H9 (cell line): ENCODE results near the gene PRDM1. TPM values are rescaled to one million over a fixed set of nuclear protein-coding genes. Genes with fewer than 3 reads are reported as not detected.

Experiments
- DNase-seq: peaks from one replicate; pipeline ENCODE4 v3.0.0-alpha.2; 2017
- H2AFZ ChIP-seq: one replicate; pipeline ENCODE4 v1.6.1; 2013; ENCODE audit warnings: mild to moderate bottlenecking, low read length, control low read depth, moderate library complexity
- H2AK5ac ChIP-seq: 2 replicates; pipeline ENCODE4 v1.6.1; 2013; ENCODE audit warnings: low read length, control low read depth, mixed read lengths; ENCODE audit not compliant: insufficient read length
- H2BK120ac ChIP-seq: one replicate; pipeline ENCODE4 v1.6.1; 2013; ENCODE audit warnings: low read depth, mild to moderate bottlenecking, low read length, control low read depth, inconsistent platforms; ENCODE audit not compliant: poor library complexity, severe bottlenecking
- H2BK12ac ChIP-seq: 2 replicates; pipeline ENCODE4 v1.6.1; 2013; ENCODE audit warnings: low read length, control low read depth, mixed read lengths, low read depth; ENCODE audit not compliant: insufficient read length
- H2BK15ac ChIP-seq: 2 replicates; pipeline ENCODE4 v1.6.1; 2013; ENCODE audit warnings: low read depth, low read length, control low read depth
- H2BK20ac ChIP-seq: one replicate; pipeline ENCODE4 v1.6.1; 2013; ENCODE audit warnings: low read depth, mild to moderate bottlenecking, low read length, control low read depth, inconsistent platforms; ENCODE audit not compliant: poor library complexity, severe bottlenecking
- H2BK5ac ChIP-seq: 2 replicates; pipeline ENCODE4 v1.6.1; 2013; ENCODE audit warnings: low read length, control low read depth, mixed read lengths; ENCODE audit not compliant: insufficient read length
- H3K14ac ChIP-seq: 2 replicates; pipeline ENCODE4 v1.6.1; 2013; ENCODE audit warnings: low read length, control low read depth; ENCODE audit not compliant: insufficient read depth
- H3K18ac ChIP-seq: 2 replicates; pipeline ENCODE4 v1.6.1; 2013; ENCODE audit warnings: low read depth, mild to moderate bottlenecking, mixed read lengths, low read length, control low read depth; ENCODE audit not compliant: insufficient read length
- H3K23ac ChIP-seq: 2 replicates; pipeline ENCODE4 v1.6.1; 2013; ENCODE audit warnings: low read length, control low read depth, mixed read lengths, low read depth; ENCODE audit not compliant: insufficient read length
- H3K23me2 ChIP-seq: 2 replicates; pipeline ENCODE4 v1.6.1; 2013; ENCODE audit warnings: low read depth, mild to moderate bottlenecking, mixed read lengths, low read length, control low read depth; ENCODE audit not compliant: insufficient read length, poor library complexity, severe bottlenecking
- H3K27ac ChIP-seq: 2 replicates; pipeline ENCODE4 v1.5.1; 2013; ENCODE audit warnings: low read length, control low read depth, mixed read lengths, low read depth; ENCODE audit not compliant: insufficient read length
- H3K27me3 ChIP-seq: 2 replicates; pipeline ENCODE4 v1.6.1; 2013; ENCODE audit warnings: low read length, control low read depth, inconsistent platforms; ENCODE audit not compliant: insufficient read depth
- H3K4ac ChIP-seq: 2 replicates; pipeline ENCODE4 v1.6.1; 2013; ENCODE audit warnings: low read depth, mild to moderate bottlenecking, control low read depth, inconsistent platforms, low read length, moderate library complexity
- H3K4me1 ChIP-seq: 2 replicates; pipeline ENCODE4 v1.6.1; 2013; ENCODE audit warnings: low read length, control low read depth, inconsistent platforms; ENCODE audit not compliant: insufficient read depth
- H3K4me2 ChIP-seq: 2 replicates; pipeline ENCODE4 v1.6.1; 2013; ENCODE audit warnings: low read length, control low read depth, mixed read lengths; ENCODE audit not compliant: insufficient read length, insufficient read depth
- H3K56ac ChIP-seq: 2 replicates; pipeline ENCODE4 v1.6.1; 2013; ENCODE audit warnings: low read depth, mild to moderate bottlenecking, mixed read lengths, low read length, control low read depth; ENCODE audit not compliant: insufficient read length
- H3K79me1 ChIP-seq: 2 replicates; pipeline ENCODE4 v1.6.1; 2013; ENCODE audit warnings: low read depth, mild to moderate bottlenecking, moderate library complexity, low read length, control low read depth, inconsistent platforms; ENCODE audit not compliant: insufficient read depth, poor library complexity, severe bottlenecking
- H3K79me2 ChIP-seq: 2 replicates; pipeline ENCODE4 v1.6.1; 2013; ENCODE audit warnings: low read length, control low read depth, inconsistent platforms; ENCODE audit not compliant: insufficient read depth
- H3K9ac ChIP-seq: 2 replicates; pipeline ENCODE4 v1.6.1; 2013; ENCODE audit warnings: low read length, control low read depth, mixed read lengths; ENCODE audit not compliant: insufficient read length; ENCODE audit errors: extremely low read depth
- H3K9me3 ChIP-seq: one replicate; pipeline ENCODE4 v1.6.1; 2013; ENCODE audit warnings: low read depth, low read length, inconsistent platforms; ENCODE audit not compliant: control insufficient read depth
- H3T11ph ChIP-seq: one replicate; pipeline ENCODE4 v1.6.1; 2013; ENCODE audit warnings: mild to moderate bottlenecking, low read length, control low read depth, inconsistent platforms
- H4K20me1 ChIP-seq: one replicate; pipeline ENCODE4 v1.6.1; 2013; ENCODE audit not compliant: control insufficient read depth, insufficient read length, insufficient read depth
- H4K5ac ChIP-seq: 2 replicates; pipeline ENCODE4 v1.6.1; 2013; ENCODE audit warnings: low read depth, mild to moderate bottlenecking, mixed read lengths, low read length, control low read depth; ENCODE audit not compliant: insufficient read length
- H4K8ac ChIP-seq: replicated peaks from 2 replicates; pipeline ENCODE4 v1.6.1; 2013; ENCODE audit warnings: low read length, control low read depth, mixed read lengths, low read depth; ENCODE audit not compliant: insufficient read length
- H4K91ac ChIP-seq: 2 replicates; pipeline ENCODE4 v1.6.1; 2013; ENCODE audit warnings: low read depth, mild to moderate bottlenecking, moderate library complexity, mixed read lengths, low read length, control low read depth; ENCODE audit not compliant: insufficient read length
- H3K27ac Mint-ChIP-seq, 3 experiments: 2 replicates in 2 of 3; 3 replicates in 1 of 3; pipeline ENCODE4 v1.8.0; 2020 to 2021; ENCODE audit warnings: mixed read lengths in 3 of 3, mild to moderate bottlenecking in 1 of 3, moderate library complexity in 1 of 3
- H3K27me3 Mint-ChIP-seq: 2 replicates; pipeline ENCODE4 v1.8.0; 2021; ENCODE audit warnings: low read depth, mild to moderate bottlenecking, moderate library complexity, mixed read lengths
- H3K36me3 Mint-ChIP-seq, 3 experiments: 2 replicates in 2 of 3; 3 replicates in 1 of 3; pipeline ENCODE4 v1.8.0; 2020 to 2021; ENCODE audit warnings: low read depth in 3 of 3, mixed read lengths in 3 of 3; ENCODE audit not compliant: insufficient read depth in 1 of 3
- H3K4me1 Mint-ChIP-seq, 2 experiments: 2 replicates each; pipeline ENCODE4 v1.8.0; 2020; ENCODE audit warnings: mixed read lengths in 2 of 2
- H3K4me3 Mint-ChIP-seq, 2 experiments: 2 replicates in 1 of 2; 3 replicates in 1 of 2; pipeline ENCODE4 v1.8.0; 2020 to 2021; ENCODE audit warnings: mild to moderate bottlenecking in 2 of 2, mixed read lengths in 2 of 2, moderate library complexity in 1 of 2
- H3K9me3 Mint-ChIP-seq, 2 experiments: 2 replicates in 1 of 2; 3 replicates in 1 of 2; pipeline ENCODE4 v1.8.0; 2020; ENCODE audit warnings: mild to moderate bottlenecking in 2 of 2, mixed read lengths in 2 of 2, moderate library complexity in 1 of 2
- CTCF ChIP-seq: fragments of 200-600 bp; sonication (generic); conservative IDR thresholded peaks from 3 replicates; pipeline ENCODE4 v1.8.0; 2021; ENCODE audit warnings: antibody characterized with exemption, mild to moderate bottlenecking
- WGBS: extraction: QIAGEN DNeasy Blood & Tissue Kit; methylation state at CpG from one replicate; pipeline ENCODE4 v1.1.7; 2013; ENCODE audit warnings: missing lambda C conversion rate, low lambda C conversion rate, mixed read lengths; ENCODE audit not compliant: insufficient read length; ENCODE audit errors: extremely low coverage; 5-methylcytosine and 5-hydroxymethylcytosine counted together
- total RNA-seq: library from RNA; stranded (reverse); gene quantifications from 2 replicates; pipeline ENCODE4 v1.2.1, GENCODE V29; 2021

The PRDM1 gene
- total RNA-seq, 1 experiment from 2014 or later = 2.9 TPM

- no peaks in the 10 kb centered on the region for H3K79me1 ChIP-seq
- H3K18ac ChIP-seq = no peak overlapping the region
These were observed 46.1 kb upstream of the PRDM1 start for GRCh38 chr6:106039897-106040592.

More at GRCh38 chr6:106039897-106040592, 46.1 kb upstream of the PRDM1 start:
- Histone ChIP-seq H3K4ac (no peak overlapping the region), H2BK12ac (no peak overlapping the region), H3K4me1 (no peaks in the 10 kb centered on the region), H2BK15ac (no peak overlapping the region), H3K4me2 (no peak overlapping the region), H3K56ac (no peak overlapping the region), H3K27me3 (no peaks in the 10 kb centered on the region), H3K23ac (no peak overlapping the region), H2BK20ac (no peak overlapping the region), H3K9ac (no peak overlapping the region), H3K14ac (no peak overlapping the region), H4K20me1 (no peaks in the 10 kb centered on the region), H4K91ac (no peak overlapping the region), H3K9me3 (no peaks in the 10 kb centered on the region), H2BK120ac (no peak overlapping the region), H4K8ac (no peak overlapping the region), H4K5ac (no peak overlapping the region), H3T11ph (no peak overlapping the region), H3K79me2 (no peaks in the 10 kb centered on the region), H3K27ac (no peak overlapping the region), H2BK5ac (no peak overlapping the region), H3K23me2 (no peaks in the 10 kb centered on the region), H2AK5ac (no peak overlapping the region), H2AFZ (no peak overlapping the region)
- TF ChIP-seq CTCF = no peak
- no peak overlapping the region for H3K27ac Mint-ChIP-seq
- no peak for DNase-seq
- no CpG with 5 or more reads among the region's 6 CpGs for WGBS
- H3K36me3 Mint-ChIP-seq = peaks cover 6 to 26% (median 10%) of the 10 kb centered on the region in 3 experiments; a peak in 6 of 7 replicates
- no peaks in the 10 kb centered on the region for H3K27me3 Mint-ChIP-seq
- peaks cover 18 to 24% of the 10 kb centered on the region in 2 experiments for H3K9me3 Mint-ChIP-seq
- no peaks in the 10 kb centered on the region for H3K4me1 Mint-ChIP-seq
- no peak overlapping the region for H3K4me3 Mint-ChIP-seq
